ENCODE data around the gene GALNT10.

The GALNT10 gene

DNA sequence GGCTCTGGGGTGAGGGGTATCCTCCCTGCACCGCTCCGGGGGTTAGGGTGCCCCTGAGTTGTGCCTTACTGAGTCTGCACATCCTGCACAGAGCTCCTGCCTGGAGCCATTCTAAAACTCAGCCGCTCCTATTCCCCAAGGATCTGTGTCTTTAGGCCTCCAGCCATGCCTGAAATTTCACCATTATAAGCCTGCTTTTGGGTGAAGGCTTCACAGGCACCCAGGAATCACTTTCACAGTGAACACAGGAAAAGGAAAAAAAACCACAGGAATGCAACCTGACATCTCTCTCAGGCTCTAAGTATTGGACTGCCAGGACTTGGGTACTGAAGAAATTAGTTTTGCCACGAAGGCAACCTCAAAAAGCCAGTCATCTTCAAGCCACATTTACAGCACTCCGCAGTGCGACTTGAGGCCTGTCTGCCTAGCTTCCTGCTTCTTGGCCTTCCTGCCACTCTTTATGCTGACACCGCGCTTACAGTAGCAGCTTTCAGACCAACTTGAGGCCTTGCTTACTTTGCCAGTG is 30.9 kb downstream of the GALNT10 start:
- no peak for TF ChIP-seq GATA3 (IDR thresholded peaks at IDR 0.05; ENCODE audit: low read depth, low read length)
- no peak for TF ChIP-seq GATA2 (IDR thresholded peaks at IDR 0.05; ENCODE audit: low read depth, low read length)

DNA sequence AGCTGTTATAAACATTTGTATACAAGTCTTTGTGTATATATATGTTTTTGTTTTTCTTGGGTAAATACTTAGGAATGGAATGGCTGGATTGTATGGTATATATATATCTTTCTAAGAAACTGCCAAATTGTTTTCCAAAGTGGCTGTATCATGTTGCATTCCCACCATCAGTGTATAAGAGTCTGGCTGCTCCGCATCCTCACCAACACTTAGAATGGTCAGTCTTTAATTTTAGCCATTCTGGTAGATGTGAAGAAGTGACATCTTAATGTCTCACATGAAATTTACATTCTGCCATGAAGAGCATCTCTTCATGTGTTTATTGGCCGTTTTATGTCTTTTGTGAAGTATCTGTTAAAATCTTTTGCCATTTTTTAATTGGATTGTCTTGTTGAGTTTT is 31.9 kb downstream of the GALNT10 start:
- TF ChIP-seq GATA3 (IDR thresholded peaks at IDR 0.05; ENCODE audit: low read depth, low read length) (no peak), GATA2 (IDR thresholded peaks at IDR 0.05; ENCODE audit: low read depth, low read length) (no peak)

DNA sequence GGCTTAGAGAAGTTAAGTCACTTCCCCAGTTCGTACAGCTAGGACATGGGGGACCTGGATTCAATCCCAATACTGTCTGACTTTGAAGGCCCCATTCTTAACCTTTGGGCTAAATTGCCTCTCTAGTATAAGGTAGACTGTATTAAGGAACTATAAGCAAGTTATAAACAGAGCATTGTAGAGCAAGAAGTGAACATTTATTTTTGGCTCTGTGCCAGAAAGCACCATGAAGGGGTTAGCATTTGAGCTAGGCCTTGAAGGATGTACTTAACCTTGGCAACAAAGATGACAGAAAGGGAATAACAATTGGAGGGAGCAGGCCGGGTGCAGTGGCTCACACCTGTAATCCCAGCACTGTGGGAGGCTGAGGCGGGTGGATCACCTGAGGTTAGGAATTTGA is 32.8 kb downstream of the GALNT10 start:
- no peak for TF ChIP-seq GATA2 (IDR thresholded peaks at IDR 0.05; ENCODE audit: low read depth, low read length)
- no peak for TF ChIP-seq GATA3 (IDR thresholded peaks at IDR 0.05; ENCODE audit: low read depth, low read length)

DNA sequence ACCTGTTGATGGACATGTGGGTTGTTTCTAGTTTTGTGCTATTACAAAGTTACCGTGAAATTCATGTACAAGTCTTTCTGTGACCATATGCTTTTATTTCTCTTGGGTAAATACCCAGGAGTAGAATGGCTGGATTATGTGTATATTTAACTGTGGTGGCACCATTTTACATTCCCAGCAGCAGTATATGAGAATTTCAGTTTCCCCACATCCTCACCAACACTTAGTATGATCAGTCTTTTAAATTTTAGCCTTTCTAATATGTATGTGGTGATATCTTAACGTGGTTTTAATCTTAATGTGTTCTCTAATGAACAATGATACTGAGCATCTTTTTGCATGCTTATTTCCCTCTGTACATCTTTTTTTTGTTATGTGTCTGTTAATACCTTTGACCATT is 36.6 kb downstream of the GALNT10 start:
- TF ChIP-seq GATA3 (IDR thresholded peaks at IDR 0.05; ENCODE audit: low read depth, low read length) (no peak), GATA2 (IDR thresholded peaks at IDR 0.05; ENCODE audit: low read depth, low read length) (no peak)

DNA sequence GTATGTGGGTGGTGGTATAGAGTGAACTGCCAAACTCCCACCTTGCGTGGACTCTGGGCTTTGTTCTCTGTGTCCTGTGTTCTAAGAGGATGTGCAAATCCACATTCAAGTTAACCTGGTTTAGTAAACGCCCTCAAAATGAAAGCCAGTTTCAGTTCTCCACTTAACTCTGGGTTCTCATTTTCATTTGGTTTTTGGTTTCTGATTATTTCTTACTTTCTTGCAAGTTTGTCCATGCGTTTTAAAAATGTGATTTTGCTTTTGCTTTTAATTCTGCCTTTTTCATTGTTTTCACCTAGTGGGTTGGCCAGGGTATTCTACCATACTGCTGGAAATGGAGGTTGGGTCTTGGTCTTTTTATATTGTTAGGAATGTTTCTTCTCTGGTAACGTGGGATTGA is 38.2 kb downstream of the GALNT10 start:
- TF ChIP-seq GATA2 (IDR thresholded peaks at IDR 0.05; ENCODE audit: low read depth, low read length), result no peak
- no peak for TF ChIP-seq GATA3 (IDR thresholded peaks at IDR 0.05; ENCODE audit: low read depth, low read length)

DNA sequence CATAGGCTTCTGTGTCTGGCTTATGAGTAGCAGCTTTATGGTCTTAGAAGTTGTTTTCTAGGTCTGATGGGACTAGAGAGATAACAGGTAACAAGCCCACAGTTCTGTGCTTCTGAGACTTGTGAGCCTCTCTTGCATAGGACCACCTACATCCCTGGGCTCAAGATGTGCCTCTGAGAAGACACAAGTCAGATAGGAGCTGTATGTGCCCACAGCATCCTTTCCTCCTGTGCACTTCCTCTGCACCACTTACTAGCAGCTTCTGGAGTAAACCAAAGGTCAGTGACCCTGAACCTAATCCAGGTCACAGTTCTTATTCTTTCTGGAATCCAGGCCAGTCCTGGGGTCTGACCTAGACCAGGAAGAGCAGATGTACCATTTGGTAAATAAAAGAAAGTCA is 40.0 kb downstream of the GALNT10 start:
- TF ChIP-seq GATA3 (IDR thresholded peaks at IDR 0.05; ENCODE audit: low read depth, low read length) (no peak), GATA2 (IDR thresholded peaks at IDR 0.05; ENCODE audit: low read depth, low read length) (no peak)

DNA sequence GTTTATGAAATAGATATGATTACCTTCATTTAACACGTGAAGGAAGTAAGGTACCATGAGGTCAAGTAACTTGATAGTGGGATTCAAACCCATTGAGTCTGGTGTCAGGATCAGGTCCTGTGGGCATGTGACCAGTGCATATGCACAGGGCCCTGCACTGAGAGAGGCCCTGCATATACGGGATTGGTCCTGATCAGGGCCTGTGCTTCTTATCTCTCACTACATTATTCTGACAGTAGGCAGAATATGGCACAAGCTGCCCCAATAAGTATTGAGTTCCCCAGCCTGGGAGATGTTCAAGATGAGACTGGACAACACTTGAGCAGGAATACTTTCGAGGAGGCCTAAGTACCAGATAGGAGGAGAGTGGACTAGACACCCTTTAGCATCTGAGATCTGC is 44.0 kb downstream of the GALNT10 start:
- no peak for TF ChIP-seq GATA2 (IDR thresholded peaks at IDR 0.05; ENCODE audit: low read depth, low read length)
- TF ChIP-seq GATA3 (IDR thresholded peaks at IDR 0.05; ENCODE audit: low read depth, low read length), result no peak

DNA sequence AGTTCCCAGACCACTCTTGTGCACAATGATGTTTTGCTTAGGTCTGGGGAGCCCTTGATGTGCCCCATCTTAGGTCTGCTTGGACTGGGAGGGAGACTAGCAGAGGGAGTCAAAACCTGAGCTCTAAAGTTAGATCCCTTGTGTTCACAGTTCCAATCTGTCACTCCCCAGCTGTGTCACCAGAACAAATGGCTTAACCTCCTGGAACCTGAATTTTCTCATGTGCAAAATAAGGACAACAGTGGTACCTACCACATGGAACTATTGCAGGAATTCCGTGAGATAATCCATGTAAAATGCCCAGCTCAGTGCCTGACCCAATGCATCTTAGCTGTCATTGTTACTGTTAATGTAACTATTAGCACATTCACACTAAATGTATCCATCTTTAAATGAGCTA is 45.5 kb downstream of the GALNT10 start:
- TF ChIP-seq GATA3 (IDR thresholded peaks at IDR 0.05; ENCODE audit: low read depth, low read length) (no peak), GATA2 (IDR thresholded peaks at IDR 0.05; ENCODE audit: low read depth, low read length) (no peak)

DNA sequence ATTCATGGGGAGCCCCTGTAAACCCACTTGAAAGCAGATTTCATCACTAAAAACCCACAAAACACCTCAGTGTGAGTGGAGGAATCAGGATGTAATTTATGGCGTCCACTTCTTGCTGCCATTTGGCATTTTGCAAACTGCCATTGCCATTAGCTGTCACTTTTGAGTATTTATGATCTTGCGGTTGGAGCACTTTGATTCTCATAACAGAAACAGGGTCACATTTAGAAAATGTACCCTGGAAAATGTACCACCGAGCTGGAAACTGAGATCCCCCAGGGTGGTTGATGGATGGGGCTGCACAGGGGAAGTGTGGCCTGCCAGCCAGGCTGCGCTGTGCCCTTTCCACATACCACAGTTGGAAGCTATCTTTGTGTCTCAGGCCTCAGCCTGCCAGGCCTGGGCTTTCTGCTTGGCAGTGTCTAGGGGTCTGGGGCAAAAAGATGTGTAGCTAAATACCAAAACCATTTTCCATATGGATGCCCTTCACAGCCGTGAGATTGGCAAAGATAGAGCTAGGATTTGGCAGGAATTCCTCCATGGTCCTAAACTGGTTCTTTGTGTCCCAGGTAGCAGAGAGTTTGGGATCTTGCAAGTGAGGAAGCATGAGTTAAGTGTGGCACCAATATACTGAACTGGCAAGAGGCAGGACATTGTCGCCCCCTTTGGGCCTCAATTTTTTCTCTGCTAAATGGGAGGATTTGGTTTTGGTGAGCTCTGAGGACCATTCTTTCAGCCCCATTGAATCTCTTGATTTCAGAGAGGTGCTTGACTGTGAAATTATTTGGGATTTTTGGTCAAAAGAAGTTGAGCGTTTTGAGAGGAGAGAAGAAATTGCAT is 46.2 kb downstream of the GALNT10 start:
- TF ChIP-seq GATA3 (IDR thresholded peaks at IDR 0.05; ENCODE audit: low read depth, low read length), result no peak
- TF ChIP-seq GATA2 (IDR thresholded peaks at IDR 0.05; ENCODE audit: low read depth, low read length), result no peak

DNA sequence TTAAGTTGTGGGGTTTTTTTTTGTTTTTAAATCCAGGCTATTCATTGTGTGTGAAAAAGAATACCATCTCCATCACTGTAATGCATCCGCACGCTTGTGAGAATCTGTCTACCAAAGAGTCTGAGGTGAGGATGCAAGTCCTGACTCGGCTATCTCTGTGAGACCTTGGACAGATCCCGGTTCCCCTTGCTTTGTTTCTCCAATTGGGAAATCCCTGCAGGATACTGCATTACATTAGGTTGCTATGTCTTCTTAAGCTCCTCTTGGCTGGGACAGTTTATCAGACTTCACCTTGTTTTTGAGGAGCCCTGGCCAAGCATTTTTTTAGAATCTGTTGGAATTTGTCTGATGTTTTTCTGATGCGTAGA is 46.8 kb downstream of the GALNT10 start:
- TF ChIP-seq GATA2 (IDR thresholded peaks at IDR 0.05; ENCODE audit: low read depth, low read length), result no peak
- no peak for TF ChIP-seq GATA3 (IDR thresholded peaks at IDR 0.05; ENCODE audit: low read depth, low read length)

DNA sequence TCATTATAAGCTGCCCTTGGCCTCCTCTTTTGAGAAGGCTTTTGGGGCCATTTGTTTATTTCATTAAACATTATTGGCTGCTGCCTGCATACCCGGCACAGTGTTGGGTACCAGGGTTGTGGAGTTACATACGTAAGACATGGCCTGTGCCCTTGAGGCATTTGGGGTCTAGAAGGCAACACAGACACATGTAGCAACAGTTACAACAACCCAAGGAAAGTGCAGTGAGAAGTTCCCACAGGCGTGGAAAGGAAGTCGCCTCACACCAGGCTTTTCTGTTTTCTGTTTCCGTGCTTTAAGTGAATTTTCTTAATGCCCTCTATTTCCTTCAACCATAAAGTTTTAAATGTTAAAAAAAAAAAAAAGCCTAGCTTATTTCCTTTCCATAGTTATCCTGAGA is 47.4 kb downstream of the GALNT10 start:
- TF ChIP-seq GATA3 (IDR thresholded peaks at IDR 0.05; ENCODE audit: low read depth, low read length) (no peak), GATA2 (IDR thresholded peaks at IDR 0.05; ENCODE audit: low read depth, low read length) (no peak)

DNA sequence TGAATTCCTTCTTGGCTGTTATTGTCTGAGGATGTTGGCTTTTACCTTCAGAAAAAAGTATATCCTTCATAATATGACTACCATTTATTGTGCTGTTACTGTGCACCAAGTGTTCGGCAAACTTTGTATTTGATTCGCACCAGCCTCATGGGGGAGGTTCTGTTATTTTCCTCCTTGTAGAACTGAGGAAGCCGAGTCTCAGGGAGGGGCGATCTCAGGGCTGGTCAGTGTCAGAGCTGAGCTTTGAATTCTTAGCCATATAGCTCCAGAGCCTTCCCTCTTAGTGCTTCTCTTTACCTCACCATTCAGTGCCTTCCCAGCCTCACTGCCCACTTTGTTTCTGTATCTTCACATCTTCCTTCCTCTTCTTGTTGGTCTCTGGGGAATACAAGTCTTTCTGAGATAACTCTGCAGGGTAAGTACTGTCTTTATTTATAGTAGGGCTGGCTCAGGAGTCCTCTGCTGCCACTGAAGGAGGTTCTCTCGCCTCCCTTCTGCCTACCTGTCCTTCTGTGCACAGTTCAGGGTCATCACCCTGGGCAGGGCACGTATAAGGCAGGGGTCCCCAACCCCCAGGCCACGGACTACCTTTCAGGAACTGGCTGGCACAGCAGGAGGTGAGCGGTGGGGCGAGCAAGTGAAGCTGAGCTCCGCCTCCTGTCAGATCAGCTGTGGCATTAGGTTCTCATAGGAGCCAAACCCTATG is 48.4 kb downstream of the GALNT10 start:
- TF ChIP-seq GATA2 (IDR thresholded peaks at IDR 0.05; ENCODE audit: low read depth, low read length) (no peak), GATA3 (IDR thresholded peaks at IDR 0.05; ENCODE audit: low read depth, low read length) (no peak)

DNA sequence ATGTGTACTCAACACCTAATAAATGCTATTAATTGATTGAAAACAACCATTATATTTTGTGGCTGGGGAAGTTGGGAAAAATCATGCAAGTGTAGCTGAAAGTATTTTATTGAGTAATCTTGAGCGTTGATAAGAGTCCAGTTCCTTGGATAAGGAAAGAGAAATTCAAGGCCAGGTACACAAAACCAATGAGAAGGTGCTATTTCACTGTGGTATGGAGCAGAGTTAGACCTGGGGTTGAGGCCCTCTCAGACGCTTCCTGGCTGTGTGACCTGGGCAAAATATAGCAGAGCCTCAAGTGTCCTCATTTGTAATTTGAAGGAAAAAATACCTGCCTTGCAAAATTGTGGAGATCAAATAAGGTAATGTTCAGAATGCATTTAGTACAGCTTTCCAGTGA is 50.1 kb downstream of the GALNT10 start:
- TF ChIP-seq GATA2 (IDR thresholded peaks at IDR 0.05; ENCODE audit: low read depth, low read length) (no peak), GATA3 (IDR thresholded peaks at IDR 0.05; ENCODE audit: low read depth, low read length) (no peak)

DNA sequence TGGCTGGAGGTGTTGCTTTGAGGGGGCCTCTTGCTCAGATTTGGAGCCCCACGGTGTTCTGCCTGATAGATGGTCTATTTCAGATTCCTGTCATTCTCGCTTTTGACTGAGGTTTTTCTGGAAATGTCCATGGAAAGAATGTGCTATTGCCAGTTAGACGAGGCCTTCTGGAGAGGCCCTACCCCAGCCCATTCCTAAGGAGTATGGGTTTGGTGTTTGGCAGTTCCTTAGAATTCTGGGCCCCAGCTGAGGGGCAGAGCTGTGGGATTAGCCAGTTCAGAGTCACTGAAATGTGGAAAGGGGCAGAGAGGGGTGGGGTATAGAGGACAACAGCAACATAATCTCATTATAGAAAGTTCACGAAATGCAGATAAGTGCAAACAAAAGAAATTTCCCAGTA is 50.5 kb downstream of the GALNT10 start:
- TF ChIP-seq GATA3 (IDR thresholded peaks at IDR 0.05; ENCODE audit: low read depth, low read length) (no peak), GATA2 (IDR thresholded peaks at IDR 0.05; ENCODE audit: low read depth, low read length) (no peak)

DNA sequence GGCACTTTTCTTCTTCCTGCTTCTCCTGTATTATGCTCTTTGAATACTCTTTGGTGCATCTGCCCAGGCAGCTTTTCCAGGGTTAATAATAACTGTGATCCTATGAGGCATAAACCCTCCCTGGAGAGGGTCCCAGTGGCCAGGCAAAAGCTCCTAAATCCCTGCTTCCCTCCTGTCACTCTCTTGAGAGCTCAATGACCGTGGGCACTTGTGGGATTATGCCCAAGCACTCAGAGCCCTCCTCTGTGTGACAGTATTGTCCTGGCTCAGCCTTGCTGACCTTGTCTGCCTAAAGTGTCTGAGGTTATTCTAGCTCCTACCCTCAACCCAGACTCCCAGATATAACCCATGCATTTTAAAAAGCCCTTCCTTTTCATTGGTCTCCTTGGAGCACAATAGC is 51.9 kb downstream of the GALNT10 start:
- no peak for TF ChIP-seq GATA2 (IDR thresholded peaks at IDR 0.05; ENCODE audit: low read depth, low read length)
- no peak for TF ChIP-seq GATA3 (IDR thresholded peaks at IDR 0.05; ENCODE audit: low read depth, low read length)
